Breast epithelium (tissue), 4 donors: ENCODE measurements around the gene RBBP5. TPM values are rescaled to one million over a fixed set of nuclear protein-coding genes. Genes with fewer than 3 reads are reported as not detected.
A peak's percentile ranks its signal among the peaks of the same experiment; 100 is the strongest.

Experiments
- DNase-seq, 2 donors: peaks; one replicate each; pipeline ENCODE4 v3.0.0-alpha.2; 2019; ENCODE audit warnings: low spot score in 2 of 2
- H3K27ac ChIP-seq, 2 donors: fragments of 200-600 bp; sonication (generic) in 1 of 2; one replicate each; pipeline ENCODE4 v1.5.1; 2016 to 2019; ENCODE audit warnings: mild to moderate bottlenecking in 1 of 2
- H3K27me3 ChIP-seq, 2 donors: fragments of 200-600 bp; sonication (generic) in 1 of 2; one replicate each; pipeline versions ENCODE4 v1.5.1 to v1.6.0; 2017 to 2019; ENCODE audit warnings: control low read depth in 1 of 2, mild to moderate bottlenecking in 1 of 2
- H3K36me3 ChIP-seq: fragments of 200-600 bp; one replicate; pipeline ENCODE4 v1.5.1; 2019
- H3K4me1 ChIP-seq, 2 donors: fragments of 200-600 bp; sonication (generic); one replicate each; pipeline ENCODE4 v1.5.1; 2016 to 2019; ENCODE audit warnings: control low read depth in 1 of 2
- H3K4me3 ChIP-seq, 3 donors: fragments of 200-600 bp; sonication (generic); 1 replicate in 2 of 3; 2 replicates in 1 of 3; pipeline ENCODE4 v1.5.1; 2016 to 2019; ENCODE audit warnings: mild to moderate bottlenecking in 3 of 3, moderate library complexity in 2 of 3
- H3K9me3 ChIP-seq, 2 donors: fragments of 200-600 bp; sonication (generic) in 1 of 2; one replicate each; pipeline ENCODE4 v1.5.1; 2016 to 2019; ENCODE audit warnings: control low read depth in 1 of 2
- CTCF ChIP-seq, 3 donors: fragments of 450-650 bp; IDR thresholded peaks; one replicate each; pipeline ENCODE4 v1.5.1; 2016 to 2017; ENCODE audit warnings: antibody characterized with exemption in 3 of 3, mild to moderate bottlenecking in 3 of 3, moderate library complexity in 3 of 3
- POLR2A ChIP-seq: fragments of 450-650 bp; IDR thresholded peaks from one replicate; pipeline ENCODE4 v1.6.1; 2016; ENCODE audit warnings: antibody characterized with exemption, mild to moderate bottlenecking, moderate library complexity
- POLR2AphosphoS5 ChIP-seq, 3 donors: sonication (generic); formaldehyde crosslinking; IDR thresholded peaks; one replicate each; pipeline ENCODE4 v1.6.1; 2017; ENCODE audit warnings: antibody characterized with exemption in 3 of 3
- intact Hi-C: fragments of 100-400 bp; cut with DNase I; formaldehyde crosslinking; loops from one replicate; pipeline ENCODE4 v1.15.1; 2023; ENCODE audit warnings: low total_unique reads
- total RNA-seq, 3 donors: library from RNA; depleted of rRNA; stranded (reverse); fragments of >200 nt; gene quantifications; one replicate each; pipeline ENCODE4 v1.1.0, GENCODE V29; 2016

RBBP5 gene
- total RNA-seq, 3 donors from 2014 or later, result 15.7 to 25.5 (median 15.8) TPM

- Histone ChIP-seq H3K27me3 (peaks cover 0 to 52% of the 10 kb centered on the region in 2 donors), H3K27ac (no peak within 1 kb of the TSS), H3K9me3 (no peaks in the 10 kb centered on the region), H3K4me3 (peak within 1 kb of the TSS in 2 of 3 donors; percentile 23 to 38), H3K36me3 (no peaks in the 10 kb centered on the region), H3K4me1 (no peaks in the 10 kb centered on the region)
- TF ChIP-seq POLR2A, result no peak
- TF ChIP-seq POLR2AphosphoS5 (IDR thresholded peaks at IDR 0.05), result no peak
- no peak for TF ChIP-seq CTCF (IDR thresholded peaks at IDR 0.05)
- no peak for DNase-seq
- intact Hi-C loops, result no loop called here
Observed at GRCh38 chr1:205042911-205043806, 78.6 kb downstream of the RBBP5 start, which contains the start of gene CNTN2. TSS of gene CNTN2 (plus strand) at chr1:205043212. CDS start at chr1:205053186, 9,974 bp downstream.

- no peak for TF ChIP-seq CTCF (IDR thresholded peaks at IDR 0.05)
- TF ChIP-seq POLR2AphosphoS5 (IDR thresholded peaks at IDR 0.05), result no peak
- TF ChIP-seq POLR2A, result no peak
- H3K4me3 ChIP-seq, result peak overlapping the region in 2 of 3 donors; percentile 23 to 38
- no peaks in the 10 kb centered on the region for H3K4me1 ChIP-seq
- DNase-seq, result no peak
- H3K9me3 ChIP-seq, result no peaks in the 10 kb centered on the region
- H3K36me3 ChIP-seq, result no peaks in the 10 kb centered on the region
- H3K27ac ChIP-seq, result no peak overlapping the region
- peaks cover 0 to 47% of the 10 kb centered on the region in 2 donors for H3K27me3 ChIP-seq
- intact Hi-C loops, result no loop called here
Observed at GRCh38 chr1:205041998-205042910, 79.5 kb downstream of the RBBP5 start.

- TF ChIP-seq CTCF (IDR thresholded peaks at IDR 0.05) (no peak), POLR2AphosphoS5 (IDR thresholded peaks at IDR 0.05) (no peak), POLR2A (no peak)
- Histone ChIP-seq H3K4me3 (no peak overlapping the region), H3K27me3 (peaks cover 0 to 37% of the 10 kb centered on the region in 2 donors), H3K27ac (no peak overlapping the region), H3K36me3 (no peaks in the 10 kb centered on the region), H3K4me1 (no peaks in the 10 kb centered on the region), H3K9me3 (no peaks in the 10 kb centered on the region)
- intact Hi-C loops, result no loop called here
- DNase-seq, result no peak
Observed at GRCh38 chr1:205041001-205041715, 80.6 kb downstream of the RBBP5 start.

DNA sequence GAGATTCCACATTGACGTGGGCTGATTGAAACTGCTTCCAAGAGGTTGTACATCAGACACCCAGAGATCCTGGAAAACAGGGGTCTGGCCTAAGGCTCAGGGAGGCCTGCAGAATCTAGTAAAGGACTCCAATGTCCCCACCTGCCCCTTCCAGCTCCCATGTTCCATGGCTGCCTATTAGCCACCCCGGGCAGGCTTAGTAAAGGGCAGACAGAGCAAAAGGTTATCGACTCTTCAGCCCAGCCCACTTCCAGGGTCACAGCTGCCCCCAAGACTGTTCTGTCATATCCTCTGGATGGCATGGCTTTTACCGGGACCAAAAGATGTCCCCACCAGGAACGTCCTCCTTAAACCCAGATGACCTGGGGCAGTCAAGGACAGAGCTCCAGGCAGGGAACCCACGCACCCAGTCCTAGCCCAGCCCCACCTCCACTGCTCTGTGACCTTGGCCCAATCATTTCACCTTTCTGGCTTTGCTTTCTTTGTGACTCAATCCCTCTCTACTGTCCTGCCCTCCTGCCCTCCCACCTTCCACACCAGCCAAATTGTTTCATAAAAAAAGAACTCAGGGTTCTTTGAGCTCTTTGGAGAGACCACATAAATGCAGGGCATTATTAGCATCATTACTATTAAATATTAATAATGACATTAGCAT lies 83.5 kb downstream of the RBBP5 start:
- DNase-seq, result no peak
- H3K36me3 ChIP-seq, result no peaks in the 10 kb centered on the region
- H3K27me3 ChIP-seq, result peaks cover 0 to 14% of the 10 kb centered on the region in 2 donors
- H3K4me1 ChIP-seq, result no peaks in the 10 kb centered on the region
- no peak overlapping the region for H3K4me3 ChIP-seq
- H3K27ac ChIP-seq, result no peak overlapping the region
- no peaks in the 10 kb centered on the region for H3K9me3 ChIP-seq
- intact Hi-C loops, result no loop called here
- TF ChIP-seq POLR2A (no peak), CTCF (IDR thresholded peaks at IDR 0.05) (no peak), POLR2AphosphoS5 (IDR thresholded peaks at IDR 0.05) (no peak)
